ENCODE measurements around the gene HEXIM2.
A peak's percentile ranks its signal among the peaks of the same experiment; 100 is the strongest.

HEXIM2 gene

GRCh38 chr17:45143767-45144198 is 17.9 kb upstream of the HEXIM2 start:
- DNase-seq (ENCODE audit: low read depth in 2 of 2, low spot score in 1 of 2), result no peak

- no peak for DNase-seq (ENCODE audit: low read depth in 2 of 2, low spot score in 1 of 2)
These were observed 17.3 kb upstream of the HEXIM2 start for GRCh38 chr17:45144199-45145034.

GRCh38 chr17:45145035-45145389 is 16.7 kb upstream of the HEXIM2 start:
- no peak for DNase-seq (ENCODE audit: low read depth in 2 of 2, low spot score in 1 of 2)

DNA sequence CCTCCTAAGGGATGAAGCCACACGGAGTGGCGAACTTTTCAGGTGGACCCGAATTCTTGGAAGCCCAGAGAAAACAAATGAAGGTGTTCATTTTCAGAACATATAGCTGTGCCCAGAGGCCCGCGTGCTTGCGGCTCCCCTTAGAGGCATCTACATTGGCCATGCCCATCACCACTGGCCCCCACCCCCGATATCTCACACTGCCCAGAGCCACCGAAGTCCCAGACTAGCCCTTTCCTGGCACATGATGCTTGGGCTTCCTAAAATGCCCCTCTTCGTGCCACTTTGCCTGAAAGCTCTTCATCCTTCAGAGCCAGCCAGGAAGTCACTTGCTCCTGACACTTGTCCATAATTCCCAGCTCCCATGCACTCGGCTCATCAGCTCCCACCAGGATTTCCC is 15.5 kb upstream of the HEXIM2 start:
- DNase-seq (ENCODE audit: low read depth in 2 of 2, low spot score in 1 of 2), result no peak

GRCh38 chr17:45146592-45146889 is 15.1 kb upstream of the HEXIM2 start:
- no peak for DNase-seq (ENCODE audit: low read depth in 2 of 2, low spot score in 1 of 2)

- no peak for DNase-seq (ENCODE audit: low read depth in 2 of 2, low spot score in 1 of 2)
These were observed 14.6 kb upstream of the HEXIM2 start for GRCh38 chr17:45146890-45147580.

DNA sequence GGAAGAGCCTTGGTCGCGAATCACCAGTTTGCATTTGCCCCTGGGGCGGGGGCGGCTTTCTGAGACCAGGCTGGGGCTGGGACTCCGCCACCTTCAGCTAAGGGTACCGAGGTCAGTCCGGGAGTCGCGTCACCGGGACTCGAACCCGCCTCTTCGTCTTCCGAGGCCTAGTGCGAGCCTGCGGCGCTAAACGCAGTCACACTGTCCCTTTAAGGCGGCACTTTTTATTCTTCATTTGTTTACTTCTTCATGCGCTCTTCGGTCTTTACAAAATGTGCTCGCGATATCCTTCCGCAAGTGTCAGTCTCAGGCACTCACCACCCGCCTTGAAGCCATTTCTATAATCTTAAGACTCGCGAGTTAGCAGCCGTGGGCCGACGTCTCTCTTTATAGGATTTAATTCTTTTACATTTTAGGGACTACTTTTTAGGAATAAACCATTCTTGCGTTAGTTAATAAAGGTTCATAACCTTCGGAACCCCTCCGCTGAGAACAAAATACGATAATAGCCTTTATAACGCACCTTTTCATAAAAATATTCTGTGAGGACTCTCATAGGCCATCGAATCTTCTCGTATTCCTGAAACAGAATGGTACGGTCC is 14.0 kb upstream of the HEXIM2 start:
- DNase-seq (ENCODE audit: low read depth in 2 of 2, low spot score in 1 of 2), result peak in 1 of 2 donors; percentile 45

DNA sequence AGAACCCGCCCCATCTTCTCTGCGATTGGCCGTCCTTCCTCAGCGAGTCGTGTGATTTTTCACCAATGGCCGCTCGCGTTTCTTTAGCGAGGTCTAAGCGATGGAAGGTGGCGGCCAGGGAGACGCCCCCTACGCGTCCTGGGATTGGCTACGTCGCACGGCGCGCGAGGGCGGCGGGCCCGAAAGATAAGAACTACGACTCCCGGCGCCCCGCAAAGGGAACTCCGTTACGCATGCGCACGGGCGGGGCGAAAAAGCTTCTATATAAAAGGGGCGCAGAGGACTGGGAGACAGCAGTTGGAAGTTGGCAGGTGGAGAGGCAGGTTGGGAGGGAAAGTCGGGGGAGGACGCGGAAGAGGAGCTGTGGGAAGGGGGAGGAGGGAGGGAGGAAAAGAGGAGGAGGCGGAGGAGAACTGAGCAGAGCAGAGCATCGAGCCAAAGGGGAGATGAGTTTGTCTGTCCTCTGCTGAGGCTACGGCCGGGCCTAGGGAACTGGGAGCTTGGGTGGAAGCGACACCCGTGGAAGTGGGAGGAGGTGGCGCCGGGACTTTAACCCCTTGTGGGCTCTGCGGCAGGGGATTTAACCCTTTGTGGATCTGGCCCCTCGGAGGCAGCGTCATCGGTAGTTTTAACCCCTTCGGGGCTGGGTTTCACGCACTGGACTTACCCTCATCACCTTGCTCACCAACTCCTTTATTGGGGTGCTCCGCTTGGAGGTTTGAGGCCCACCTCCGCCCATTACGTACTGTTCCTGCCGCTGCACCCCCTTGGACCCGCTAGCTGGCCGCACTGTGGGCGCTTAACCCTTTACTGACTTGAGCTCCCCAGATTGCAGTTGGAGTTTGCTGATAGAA is 13.3 kb upstream of the HEXIM2 start, which contains the start of gene HEXIM1:
HEXIM1 (plus strand) TSS at position 293 of the 854 bp plus-strand sequence. CDS start 716 bp downstream, outside the sequence.
- DNase-seq (ENCODE audit: low read depth in 2 of 2, low spot score in 1 of 2), result peak; percentile 96 to 99

DNA sequence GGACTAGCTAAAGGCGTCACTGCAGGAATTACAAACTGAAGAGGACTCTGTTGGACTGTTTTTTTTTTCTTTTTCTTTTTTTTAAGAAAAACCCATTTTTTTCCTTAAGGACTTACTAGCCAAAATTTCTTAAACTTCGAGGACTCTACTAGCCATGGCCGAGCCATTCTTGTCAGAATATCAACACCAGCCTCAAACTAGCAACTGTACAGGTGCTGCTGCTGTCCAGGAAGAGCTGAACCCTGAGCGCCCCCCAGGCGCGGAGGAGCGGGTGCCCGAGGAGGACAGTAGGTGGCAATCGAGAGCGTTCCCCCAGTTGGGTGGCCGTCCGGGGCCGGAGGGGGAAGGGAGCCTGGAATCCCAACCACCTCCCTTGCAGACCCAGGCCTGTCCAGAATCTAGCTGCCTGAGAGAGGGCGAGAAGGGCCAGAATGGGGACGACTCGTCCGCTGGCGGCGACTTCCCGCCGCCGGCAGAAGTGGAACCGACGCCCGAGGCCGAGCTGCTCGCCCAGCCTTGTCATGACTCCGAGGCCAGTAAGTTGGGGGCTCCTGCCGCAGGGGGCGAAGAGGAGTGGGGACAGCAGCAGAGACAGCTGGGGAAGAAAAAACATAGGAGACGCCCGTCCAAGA is 12.5 kb upstream of the HEXIM2 start:
- DNase-seq (ENCODE audit: low read depth in 2 of 2, low spot score in 1 of 2), result peak in 1 of 2 donors; percentile 61

DNA sequence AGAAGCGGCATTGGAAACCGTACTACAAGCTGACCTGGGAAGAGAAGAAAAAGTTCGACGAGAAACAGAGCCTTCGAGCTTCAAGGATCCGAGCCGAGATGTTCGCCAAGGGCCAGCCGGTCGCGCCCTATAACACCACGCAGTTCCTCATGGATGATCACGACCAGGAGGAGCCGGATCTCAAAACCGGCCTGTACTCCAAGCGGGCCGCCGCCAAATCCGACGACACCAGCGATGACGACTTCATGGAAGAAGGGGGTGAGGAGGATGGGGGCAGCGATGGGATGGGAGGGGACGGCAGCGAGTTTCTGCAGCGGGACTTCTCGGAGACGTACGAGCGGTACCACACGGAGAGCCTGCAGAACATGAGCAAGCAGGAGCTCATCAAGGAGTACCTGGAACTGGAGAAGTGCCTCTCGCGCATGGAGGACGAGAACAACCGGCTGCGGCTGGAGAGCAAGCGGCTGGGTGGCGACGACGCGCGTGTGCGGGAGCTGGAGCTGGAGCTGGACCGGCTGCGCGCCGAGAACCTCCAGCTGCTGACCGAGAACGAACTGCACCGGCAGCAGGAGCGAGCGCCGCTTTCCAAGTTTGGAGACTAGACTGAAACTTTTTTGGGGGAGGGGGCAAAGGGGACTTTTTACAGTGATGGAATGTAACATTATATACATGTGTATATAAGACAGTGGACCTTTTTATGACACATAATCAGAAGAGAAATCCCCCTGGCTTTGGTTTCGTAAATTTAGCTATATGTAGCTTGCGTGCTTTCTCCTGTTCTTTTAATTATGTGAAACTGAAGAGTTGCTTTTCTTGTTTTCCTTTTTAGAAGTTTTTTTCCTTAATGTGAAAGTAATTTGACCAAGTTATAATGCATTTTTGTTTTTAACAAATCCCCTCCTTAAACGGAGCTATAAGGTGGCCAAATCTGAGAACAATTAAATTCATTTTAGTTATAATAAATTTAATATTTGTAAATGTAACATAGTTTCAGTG is 11.7 kb upstream of the HEXIM2 start:
- DNase-seq (ENCODE audit: low read depth in 2 of 2, low spot score in 1 of 2), result no peak

GRCh38 chr17:45150911-45151809 is 10.5 kb upstream of the HEXIM2 start:
- DNase-seq (ENCODE audit: low read depth in 2 of 2, low spot score in 1 of 2), result no peak

DNA sequence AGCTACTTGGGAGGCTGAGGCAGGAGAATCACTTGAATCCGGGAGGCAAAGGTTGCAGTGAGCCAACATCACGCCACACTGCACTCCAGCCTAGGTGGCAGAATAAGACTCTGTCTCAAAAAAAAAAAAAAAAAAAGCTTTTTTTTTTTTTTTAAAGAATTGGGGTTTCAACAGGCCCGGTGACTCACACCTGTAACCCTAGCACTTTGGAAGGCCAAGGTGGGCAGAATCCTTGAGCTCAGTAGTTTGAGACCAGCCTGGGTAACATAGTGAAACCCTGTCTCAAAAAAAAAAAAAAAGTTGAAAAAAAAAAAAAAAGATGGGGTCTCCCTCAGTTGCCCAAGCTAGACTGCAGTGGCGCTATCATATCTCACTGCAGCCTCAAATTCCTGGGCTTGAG is 6.6 kb upstream of the HEXIM2 start:
- DNase-seq (ENCODE audit: low read depth in 2 of 2, low spot score in 1 of 2), result no peak

- DNase-seq (ENCODE audit: low read depth in 2 of 2, low spot score in 1 of 2), result no peak
These were observed 6.2 kb upstream of the HEXIM2 start for GRCh38 chr17:45155483-45155882.

GRCh38 chr17:45156242-45156641 is 5.4 kb upstream of the HEXIM2 start:
- DNase-seq (ENCODE audit: low read depth in 2 of 2, low spot score in 1 of 2), result no peak

DNA sequence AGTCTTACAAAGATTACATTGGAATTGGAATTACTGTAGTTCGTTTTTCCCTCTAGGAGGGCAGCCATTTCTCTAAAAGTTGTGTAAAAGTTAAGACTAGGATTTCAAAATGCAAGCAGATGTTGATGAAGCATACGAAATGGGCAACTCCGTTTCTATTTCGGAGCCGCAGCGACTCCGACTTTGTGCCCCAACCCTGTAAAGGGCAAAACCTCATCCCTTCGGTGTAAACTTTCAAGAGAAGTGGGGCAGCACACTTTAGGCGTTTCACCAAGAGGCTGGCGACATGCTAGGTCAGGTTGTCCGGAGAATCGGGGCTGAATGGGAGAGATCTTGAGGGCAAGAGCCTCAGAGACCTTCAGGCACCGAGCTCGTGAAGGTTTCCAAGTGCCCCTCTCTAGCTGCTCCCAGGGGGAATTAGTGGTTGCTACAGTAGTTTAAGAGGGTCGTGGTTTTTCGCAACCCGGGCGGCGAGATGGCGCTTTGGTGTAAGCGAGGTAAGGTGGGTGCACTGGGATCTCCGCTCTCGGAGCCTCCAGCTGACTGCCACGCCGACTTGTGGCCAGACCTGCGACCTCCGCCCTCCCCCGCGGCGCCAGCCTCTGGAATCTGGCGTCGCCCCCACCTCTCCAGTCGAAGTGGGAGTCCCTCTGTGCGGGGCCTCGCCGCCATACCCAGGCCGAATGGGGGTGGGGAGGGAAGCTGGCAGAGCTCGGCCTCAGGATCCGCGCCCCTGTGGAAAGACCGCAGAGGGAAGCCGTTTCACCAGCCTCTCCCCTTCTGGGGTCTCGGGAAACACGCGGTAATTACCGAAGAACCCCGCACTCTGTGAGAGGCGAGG is 1.0 kb upstream of the HEXIM2 start:
- DNase-seq (ENCODE audit: low read depth in 2 of 2, low spot score in 1 of 2), result peak in 1 of 2 donors; percentile 37

- no peak for DNase-seq (ENCODE audit: low read depth in 2 of 2, low spot score in 1 of 2)
These were observed 481 bp downstream of the HEXIM2 start for GRCh38 chr17:45162025-45162687.

DNA sequence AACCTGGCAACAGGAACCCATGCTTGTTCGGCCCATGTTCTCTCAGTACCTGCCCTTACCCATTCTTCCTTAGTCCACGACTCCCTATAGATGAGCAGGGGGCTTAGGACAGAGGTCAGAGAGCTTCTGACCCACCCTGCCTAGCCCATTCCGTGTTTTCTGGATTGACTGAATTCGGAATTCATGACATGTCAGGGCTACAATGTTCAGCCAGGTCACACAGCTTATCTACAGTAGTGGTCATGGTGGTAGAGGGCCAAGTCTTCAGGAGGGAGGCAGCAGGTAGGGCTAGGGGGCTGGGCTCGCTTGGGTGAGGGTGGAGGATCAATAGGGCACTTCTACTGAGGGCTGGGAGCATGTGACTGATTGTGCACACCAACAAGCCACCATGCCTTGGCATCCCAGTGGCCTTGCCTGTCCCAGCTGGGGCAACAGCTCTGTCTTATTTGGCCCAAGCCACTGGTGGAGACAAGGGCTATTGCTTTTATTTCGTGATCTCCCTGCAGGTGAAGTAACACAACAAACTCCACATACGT is 3.1 kb downstream of the HEXIM2 start:
- DNase-seq (ENCODE audit: low read depth in 2 of 2, low spot score in 1 of 2), result no peak
